Dermis blood vessel endothelial cell (primary cell): ENCODE data around the gene RASAL2. TPM values are rescaled to one million over a fixed set of nuclear protein-coding genes. Genes with fewer than 3 reads are reported as not detected.
A peak's percentile ranks its signal among the peaks of the same experiment; 100 is the strongest.
"Not testable (repeated sequence)": the region's sequence is repeated elsewhere in the genome, so short reads cannot be mapped to it uniquely, and the experiment has no call there.

Experiments used
- DNase-seq: peaks from one replicate; pipeline ENCODE4 v3.0.0; 2010
- total RNA-seq: library from RNA; depleted of rRNA; stranded (reverse); fragments of >200 nt; gene quantifications from 2 replicates; pipeline ENCODE4 v1.2.3, GENCODE V29; 2014

Gene RASAL2
- total RNA-seq, 1 donor from 2014 or later, result 32.2 TPM

GRCh38 chr1:178496410-178497135 is 402.7 kb downstream of the RASAL2 start, which contains the start of gene CLEC20A:
Gene CLEC20A (minus strand): TSS chr1:178496964. CDS start chr1:178496939, 25 bp downstream.
- no peak for DNase-seq

GRCh38 chr1:178497903-178498478 is 404.1 kb downstream of the RASAL2 start:
- DNase-seq, result no peak

- no peak for DNase-seq
Measured at GRCh38 chr1:178498896-178499675, 405.2 kb downstream of the RASAL2 start.

GRCh38 chr1:178500091-178500770 is 406.3 kb downstream of the RASAL2 start:
- DNase-seq, result peak; percentile 25

GRCh38 chr1:178500936-178501554 is 407.1 kb downstream of the RASAL2 start:
- DNase-seq, result no peak

- peak; percentile 86 for DNase-seq
Measured at GRCh38 chr1:178501705-178502329, 407.9 kb downstream of the RASAL2 start.

GRCh38 chr1:178502330-178502714 is 408.4 kb downstream of the RASAL2 start:
- no peak for DNase-seq

GRCh38 chr1:178502856-178503255 is 409.0 kb downstream of the RASAL2 start:
- no peak for DNase-seq

- DNase-seq, result not testable (repeated sequence)
Measured at GRCh38 chr1:178503316-178503715, 409.4 kb downstream of the RASAL2 start.

GRCh38 chr1:178503849-178504248 is 409.9 kb downstream of the RASAL2 start:
- no peak for DNase-seq

GRCh38 chr1:178504286-178504685 is 410.4 kb downstream of the RASAL2 start:
- no peak for DNase-seq

GRCh38 chr1:178506177-178506576 is 412.3 kb downstream of the RASAL2 start:
- DNase-seq, result no peak

- DNase-seq, result no peak
Measured at GRCh38 chr1:178506669-178507068, 412.8 kb downstream of the RASAL2 start.

- DNase-seq, result no peak
Measured at GRCh38 chr1:178509414-178510007, 415.6 kb downstream of the RASAL2 start.

GRCh38 chr1:178510155-178510554 is 416.3 kb downstream of the RASAL2 start:
- DNase-seq, result no peak

GRCh38 chr1:178512566-178513277 is 418.8 kb downstream of the RASAL2 start, which contains the start of gene TEX35:
Gene TEX35 (plus strand): TSS chr1:178513109. CDS start chr1:178513189, 80 bp downstream.
- DNase-seq, result no peak

GRCh38 chr1:178513278-178513983 is 419.5 kb downstream of the RASAL2 start:
- peak; percentile 7 for DNase-seq

- no peak for DNase-seq
Measured at GRCh38 chr1:178516110-178516509, 422.2 kb downstream of the RASAL2 start.

GRCh38 chr1:178518894-178519293 is 425.0 kb downstream of the RASAL2 start:
- no peak for DNase-seq

GRCh38 chr1:178520803-178521202 is 426.9 kb downstream of the RASAL2 start:
- no peak for DNase-seq
